ENCODE data around the gene BAZ2B. TPM values are rescaled to one million over a fixed set of nuclear protein-coding genes. Genes with fewer than 3 reads are reported as not detected.

The BAZ2B gene
- polyA plus RNA-seq, 1 donor from 2014 or later = 150 TPM

GRCh38 chr2:159542101-159542500, 74.2 kb downstream of the BAZ2B start:
- Histone ChIP-seq H3K27me3 (ENCODE audit: insufficient read depth, low read depth, low read length) (no peaks in the 10 kb centered on the region), H3K9me3 (ENCODE audit: low read length) (no peaks in the 10 kb centered on the region), H3K9me2 (ENCODE audit: insufficient read depth, low read length) (no peaks in the 10 kb centered on the region), H3K4me2 (ENCODE audit: low read length) (no peak overlapping the region), H3K36me3 (ENCODE audit: insufficient read depth, low read length) (peaks cover 12% of the 10 kb centered on the region), H3K27ac (ENCODE audit: low read length) (no peak overlapping the region), H4K20me1 (ENCODE audit: insufficient read depth) (no peaks in the 10 kb centered on the region), H3F3A (ENCODE audit: insufficient read depth, low read length, poor library complexity, severe bottlenecking) (no peaks in the 10 kb centered on the region), H3K9ac (ENCODE audit: low read length) (no peak overlapping the region), H2AFZ (ENCODE audit: low read depth, low read length) (no peak overlapping the region), H3K4me3 (ENCODE audit: low read length) (no peak overlapping the region), H3K79me2 (replicated peaks; ENCODE audit: insufficient read depth, low read length) (peaks cover 20% of the 10 kb centered on the region)
- TF ChIP-seq POLR2AphosphoS5 (IDR thresholded peaks at IDR 0.05) = no peak
- no peak for TF ChIP-seq REST (IDR thresholded peaks at IDR 0.05; ENCODE audit: borderline replicate concordance)
- TF ChIP-seq SMC3 (conservative IDR thresholded peaks at IDR 0.05; ENCODE audit: poor library complexity) = no peak
- TF ChIP-seq MXI1 (conservative IDR thresholded peaks at IDR 0.05; ENCODE audit: poor library complexity, severe bottlenecking) = no peak
- no peak for TF ChIP-seq EP300 (conservative IDR thresholded peaks at IDR 0.05; ENCODE audit: poor library complexity, severe bottlenecking)
- TF ChIP-seq RAD21 (conservative IDR thresholded peaks at IDR 0.05) = no peak
- TF ChIP-seq EZH2 (IDR thresholded peaks at IDR 0.05; ENCODE audit: borderline replicate concordance, insufficient read depth, low read length, poor library complexity, severe bottlenecking) = no peak

- Histone ChIP-seq H3K9ac (ENCODE audit: low read length) (no peak overlapping the region), H3K27ac (ENCODE audit: low read length) (no peak overlapping the region), H3K27me3 (ENCODE audit: insufficient read depth, low read depth, low read length) (no peaks in the 10 kb centered on the region), H4K20me1 (ENCODE audit: insufficient read depth) (no peaks in the 10 kb centered on the region), H3K4me3 (ENCODE audit: low read length) (no peak overlapping the region), H3K9me2 (ENCODE audit: insufficient read depth, low read length) (no peaks in the 10 kb centered on the region), H3K36me3 (ENCODE audit: insufficient read depth, low read length) (peaks cover 12% of the 10 kb centered on the region), H3K9me3 (ENCODE audit: low read length) (no peaks in the 10 kb centered on the region), H3K79me2 (replicated peaks; ENCODE audit: insufficient read depth, low read length) (peaks cover 20% of the 10 kb centered on the region), H3K4me2 (ENCODE audit: low read length) (no peak overlapping the region), H3F3A (ENCODE audit: insufficient read depth, low read length, poor library complexity, severe bottlenecking) (no peaks in the 10 kb centered on the region), H2AFZ (ENCODE audit: low read depth, low read length) (no peak overlapping the region)
- no peak for TF ChIP-seq EP300 (conservative IDR thresholded peaks at IDR 0.05; ENCODE audit: poor library complexity, severe bottlenecking)
- TF ChIP-seq CTCF (IDR thresholded peaks at IDR 0.05; ENCODE audit: poor library complexity, severe bottlenecking) = no peak
- TF ChIP-seq SMC3 (conservative IDR thresholded peaks at IDR 0.05; ENCODE audit: poor library complexity) = no peak
- TF ChIP-seq RAD21 (conservative IDR thresholded peaks at IDR 0.05) = no peak
- no peak for TF ChIP-seq REST (IDR thresholded peaks at IDR 0.05; ENCODE audit: borderline replicate concordance)
- TF ChIP-seq MXI1 (conservative IDR thresholded peaks at IDR 0.05; ENCODE audit: poor library complexity, severe bottlenecking) = no peak
- TF ChIP-seq TAF1 (IDR thresholded peaks at IDR 0.05; ENCODE audit: low read depth) = no peak
- TF ChIP-seq POLR2AphosphoS5 (IDR thresholded peaks at IDR 0.05) = no peak
- no peak for TF ChIP-seq EZH2 (IDR thresholded peaks at IDR 0.05; ENCODE audit: borderline replicate concordance, insufficient read depth, low read length, poor library complexity, severe bottlenecking)
Observed at GRCh38 chr2:159539701-159540100, 76.6 kb downstream of the BAZ2B start.
